ENCODE results near the gene BCL11A. TPM values are rescaled to one million over a fixed set of nuclear protein-coding genes. Genes with fewer than 3 reads are reported as not detected.

BCL11A gene
- total RNA-seq, 1 experiment from 2014 or later: 0.33 TPM

- intact Hi-C loops (cut with micrococcal nuclease; ENCODE audit: unreplicated experiment): no loop called here
- Histone ChIP-seq H3K27ac (ENCODE audit: low read length) (no peak overlapping the region), H3K9me3 (ENCODE audit: control insufficient read depth, insufficient read depth, low read depth, low read length) (no peaks in the 10 kb centered on the region), H3K4me3 (ENCODE audit: low read depth in 2 of 2, low read length in 2 of 2) (no peak overlapping the region), H3K4me1 (ENCODE audit: control insufficient read depth, insufficient read depth, low read length) (no peaks in the 10 kb centered on the region), H3K27me3 (ENCODE audit: control insufficient read depth, insufficient read depth, low read length) (peaks cover 2% of the 10 kb centered on the region; the same call in 1 of the 2 replicates), H3K36me3 (ENCODE audit: control insufficient read depth, insufficient read depth, low read length) (no peaks in the 10 kb centered on the region)
- POLR2A ChIA-PET: no interaction called here
- DNase-seq (ENCODE audit: low read depth, low spot score) (no peak), ATAC-seq (no peak)
- CTCF ChIA-PET: no interaction called here
- no peak for TF ChIP-seq TCF7L2 (IDR thresholded peaks at IDR 0.05; ENCODE audit: low read depth, low read length)
- TF ChIP-seq, protein P1, sequence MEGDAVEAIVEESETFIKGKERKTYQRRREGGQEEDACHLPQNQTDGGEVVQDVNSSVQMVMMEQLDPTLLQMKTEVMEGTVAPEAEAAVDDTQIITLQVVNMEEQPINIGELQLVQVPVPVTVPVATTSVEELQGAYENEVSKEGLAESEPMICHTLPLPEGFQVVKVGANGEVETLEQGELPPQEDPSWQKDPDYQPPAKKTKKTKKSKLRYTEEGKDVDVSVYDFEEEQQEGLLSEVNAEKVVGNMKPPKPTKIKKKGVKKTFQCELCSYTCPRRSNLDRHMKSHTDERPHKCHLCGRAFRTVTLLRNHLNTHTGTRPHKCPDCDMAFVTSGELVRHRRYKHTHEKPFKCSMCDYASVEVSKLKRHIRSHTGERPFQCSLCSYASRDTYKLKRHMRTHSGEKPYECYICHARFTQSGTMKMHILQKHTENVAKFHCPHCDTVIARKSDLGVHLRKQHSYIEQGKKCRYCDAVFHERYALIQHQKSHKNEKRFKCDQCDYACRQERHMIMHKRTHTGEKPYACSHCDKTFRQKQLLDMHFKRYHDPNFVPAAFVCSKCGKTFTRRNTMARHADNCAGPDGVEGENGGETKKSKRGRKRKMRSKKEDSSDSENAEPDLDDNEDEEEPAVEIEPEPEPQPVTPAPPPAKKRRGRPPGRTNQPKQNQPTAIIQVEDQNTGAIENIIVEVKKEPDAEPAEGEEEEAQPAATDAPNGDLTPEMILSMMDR (IDR thresholded peaks at IDR 0.05): no peak
- TF ChIP-seq POLR2AphosphoS5 (IDR thresholded peaks at IDR 0.05; ENCODE audit: low read depth, low read length): no peak
- TF ChIP-seq REST (IDR thresholded peaks at IDR 0.05; ENCODE audit: insufficient read depth in 1 of 2, low read depth in 2 of 2, low read length in 1 of 2): no peak
- no peak for TF ChIP-seq SIN3A (IDR thresholded peaks at IDR 0.05; ENCODE audit: borderline replicate concordance, insufficient read depth, low read depth, low read length)
- in situ Hi-C loops (cut with HindIII; ENCODE audit: low pct_unique_long_range_greater_than_20kb, low sequenced_read_pairs): no loop called here
- BruUV-seq (replicated peaks): no TSS peak
Measured at GRCh38 chr2:60411295-60411694, 142.2 kb downstream of the BCL11A start.

GRCh38 chr2:60410456-60411146 lies 142.9 kb downstream of the BCL11A start:
- POLR2A ChIA-PET: no interaction called here
- CTCF ChIA-PET: no interaction called here
- no peak for TF ChIP-seq TCF7L2 (IDR thresholded peaks at IDR 0.05; ENCODE audit: low read depth, low read length)
- TF ChIP-seq REST (IDR thresholded peaks at IDR 0.05; ENCODE audit: insufficient read depth in 1 of 2, low read depth in 2 of 2, low read length in 1 of 2): no peak
- TF ChIP-seq SIN3A (IDR thresholded peaks at IDR 0.05; ENCODE audit: borderline replicate concordance, insufficient read depth, low read depth, low read length): no peak
- no peak for TF ChIP-seq POLR2AphosphoS5 (IDR thresholded peaks at IDR 0.05; ENCODE audit: low read depth, low read length)
- TF ChIP-seq, protein P1 (IDR thresholded peaks at IDR 0.05): no peak
- DNase-seq (ENCODE audit: low read depth, low spot score): no peak
- H3K27me3 ChIP-seq (ENCODE audit: control insufficient read depth, insufficient read depth, low read length): peaks cover 2% of the 10 kb centered on the region; the same call in 1 of the 2 replicates
- no peaks in the 10 kb centered on the region for H3K36me3 ChIP-seq (ENCODE audit: control insufficient read depth, insufficient read depth, low read length)
- ATAC-seq: no peak
- intact Hi-C loops (cut with micrococcal nuclease; ENCODE audit: unreplicated experiment): no loop called here
- no TSS peak for BruUV-seq (replicated peaks)
- no peak overlapping the region for H3K4me3 ChIP-seq (ENCODE audit: low read depth in 2 of 2, low read length in 2 of 2)
- no peak overlapping the region for H3K27ac ChIP-seq (ENCODE audit: low read length)
- no peaks in the 10 kb centered on the region for H3K4me1 ChIP-seq (ENCODE audit: control insufficient read depth, insufficient read depth, low read length)
- H3K9me3 ChIP-seq (ENCODE audit: control insufficient read depth, insufficient read depth, low read depth, low read length): no peaks in the 10 kb centered on the region
- in situ Hi-C loops (cut with HindIII; ENCODE audit: low pct_unique_long_range_greater_than_20kb, low sequenced_read_pairs): no loop called here
